Activated T-helper 1 cell treated with anti-CD3 and anti-CD28 coated beads, Interleukin-12 subunit alpha, Interleukin-12 subunit beta, Interleukin-2, Interleukin-4 antibody, amounts not matched to agents 30 ng/mL and 10 ng/mL and 1 ng/mL, durations not matched to agents 14 hours and 24 hours and 36 hours (primary cell): Measurements from ENCODE around the gene MAMLD1. TPM values are rescaled to one million over a fixed set of nuclear protein-coding genes. Genes with fewer than 3 reads are reported as not detected.
A peak's percentile ranks its signal among the peaks of the same experiment; 100 is the strongest.

Experiments
- DNase-seq: peaks from one replicate; pipeline ENCODE4 v3.0.0; 2021; ENCODE audit warnings: low spot score
- H3K27ac Mint-ChIP-seq: one replicate; pipeline ENCODE4 v1.8.0; 2021; ENCODE audit warnings: mild to moderate bottlenecking, mixed read lengths
- H3K27me3 Mint-ChIP-seq: one replicate; pipeline ENCODE4 v1.8.0; 2022; ENCODE audit warnings: mild to moderate bottlenecking, moderate library complexity, mixed read lengths; ENCODE audit not compliant: insufficient read depth
- H3K36me3 Mint-ChIP-seq: one replicate; pipeline ENCODE4 v1.8.0; 2021; ENCODE audit warnings: low read depth, mixed read lengths
- H3K4me1 Mint-ChIP-seq: one replicate; pipeline ENCODE4 v1.8.0; 2021; ENCODE audit warnings: low read depth, mixed read lengths
- H3K4me3 Mint-ChIP-seq: one replicate; pipeline ENCODE4 v1.8.0; 2021; ENCODE audit warnings: mild to moderate bottlenecking, moderate library complexity, mixed read lengths
- H3K9me3 Mint-ChIP-seq: one replicate; pipeline ENCODE4 v1.8.0; 2021; ENCODE audit warnings: mixed read lengths
- intact Hi-C: fragments of 100-400 bp; cut with micrococcal nuclease; formaldehyde crosslinking; loops from one replicate; pipeline ENCODE4 v1.15.1; 2024
- total RNA-seq: library from RNA; stranded (reverse); gene quantifications from 2 replicates; pipeline ENCODE4 v1.2.3, GENCODE V29; 2022

Gene MAMLD1, protein sequence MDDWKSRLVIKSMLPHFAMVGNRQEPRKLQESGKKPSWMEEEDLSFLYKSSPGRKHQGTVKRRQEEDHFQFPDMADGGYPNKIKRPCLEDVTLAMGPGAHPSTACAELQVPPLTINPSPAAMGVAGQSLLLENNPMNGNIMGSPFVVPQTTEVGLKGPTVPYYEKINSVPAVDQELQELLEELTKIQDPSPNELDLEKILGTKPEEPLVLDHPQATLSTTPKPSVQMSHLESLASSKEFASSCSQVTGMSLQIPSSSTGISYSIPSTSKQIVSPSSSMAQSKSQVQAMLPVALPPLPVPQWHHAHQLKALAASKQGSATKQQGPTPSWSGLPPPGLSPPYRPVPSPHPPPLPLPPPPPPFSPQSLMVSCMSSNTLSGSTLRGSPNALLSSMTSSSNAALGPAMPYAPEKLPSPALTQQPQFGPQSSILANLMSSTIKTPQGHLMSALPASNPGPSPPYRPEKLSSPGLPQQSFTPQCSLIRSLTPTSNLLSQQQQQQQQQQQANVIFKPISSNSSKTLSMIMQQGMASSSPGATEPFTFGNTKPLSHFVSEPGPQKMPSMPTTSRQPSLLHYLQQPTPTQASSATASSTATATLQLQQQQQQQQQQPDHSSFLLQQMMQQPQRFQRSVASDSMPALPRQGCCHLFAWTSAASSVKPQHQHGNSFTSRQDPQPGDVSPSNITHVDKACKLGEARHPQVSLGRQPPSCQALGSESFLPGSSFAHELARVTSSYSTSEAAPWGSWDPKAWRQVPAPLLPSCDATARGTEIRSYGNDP
- 15.0 and 19.2 TPM in 2 replicates for total RNA-seq

GRCh38 chrX:150362599-150363481 is at the start of gene MAMLD1:
Gene MAMLD1 (plus strand): TSS chrX:150363317. CDS start chrX:150445517, 82,200 bp downstream.
- no peaks in the 10 kb centered on the region for H3K9me3 Mint-ChIP-seq
- peaks cover 36% of the 10 kb centered on the region for H3K4me1 Mint-ChIP-seq
- peak within 1 kb of the TSS; percentile 93 for H3K4me3 Mint-ChIP-seq
- peak within 1 kb of the TSS; percentile 79 for H3K27ac Mint-ChIP-seq
- peaks cover 9% of the 10 kb centered on the region for H3K27me3 Mint-ChIP-seq
- DNase-seq = peak; percentile 60
- intact Hi-C loops = loop anchor here (2.0 to 10.0 kb wide), 4 partner anchors 64 to 488 kb away; no protein-coding TSS in a partner anchor
- H3K36me3 Mint-ChIP-seq = no peaks in the 10 kb centered on the region

- H3K4me1 Mint-ChIP-seq = no peaks in the 10 kb centered on the region
- DNase-seq = no peak
- no peaks in the 10 kb centered on the region for H3K9me3 Mint-ChIP-seq
- H3K36me3 Mint-ChIP-seq = no peaks in the 10 kb centered on the region
- intact Hi-C loops = no loop called here
- no peaks in the 10 kb centered on the region for H3K27me3 Mint-ChIP-seq
- no peak overlapping the region for H3K4me3 Mint-ChIP-seq
- peak overlapping the region; percentile 52 for H3K27ac Mint-ChIP-seq
Observed at GRCh38 chrX:150313514-150313913, 49.6 kb upstream of the MAMLD1 start.

GRCh38 chrX:150314186-150314585 is 48.9 kb upstream of the MAMLD1 start:
- Mint-ChIP-seq H3K27me3 (no peaks in the 10 kb centered on the region), H3K4me1 (no peaks in the 10 kb centered on the region), H3K27ac (no peak overlapping the region), H3K9me3 (no peaks in the 10 kb centered on the region), H3K4me3 (no peak overlapping the region), H3K36me3 (no peaks in the 10 kb centered on the region)
- no peak for DNase-seq
- intact Hi-C loops = no loop called here

GRCh38 chrX:150316564-150316963 is 46.6 kb upstream of the MAMLD1 start:
- Mint-ChIP-seq H3K4me3 (no peak overlapping the region), H3K27me3 (no peaks in the 10 kb centered on the region), H3K4me1 (no peaks in the 10 kb centered on the region), H3K27ac (no peak overlapping the region), H3K36me3 (no peaks in the 10 kb centered on the region), H3K9me3 (no peaks in the 10 kb centered on the region)
- intact Hi-C loops = no loop called here
- no peak for DNase-seq

GRCh38 chrX:150323020-150323419 is 40.1 kb upstream of the MAMLD1 start:
- H3K4me3 Mint-ChIP-seq = no peak overlapping the region
- H3K4me1 Mint-ChIP-seq = no peaks in the 10 kb centered on the region
- intact Hi-C loops = no loop called here
- H3K36me3 Mint-ChIP-seq = no peaks in the 10 kb centered on the region
- no peak for DNase-seq
- no peaks in the 10 kb centered on the region for H3K9me3 Mint-ChIP-seq
- H3K27me3 Mint-ChIP-seq = peaks cover 6% of the 10 kb centered on the region
- no peak overlapping the region for H3K27ac Mint-ChIP-seq

GRCh38 chrX:150324035-150324728 is 38.9 kb upstream of the MAMLD1 start:
- Mint-ChIP-seq H3K4me3 (no peak overlapping the region), H3K27ac (no peak overlapping the region), H3K36me3 (no peaks in the 10 kb centered on the region), H3K4me1 (no peaks in the 10 kb centered on the region), H3K27me3 (peaks cover 7% of the 10 kb centered on the region), H3K9me3 (no peaks in the 10 kb centered on the region)
- no peak for DNase-seq
- intact Hi-C loops = no loop called here

GRCh38 chrX:150324919-150325318 is 38.2 kb upstream of the MAMLD1 start:
- Mint-ChIP-seq H3K4me1 (no peaks in the 10 kb centered on the region), H3K36me3 (no peaks in the 10 kb centered on the region), H3K27ac (no peak overlapping the region), H3K27me3 (peaks cover 7% of the 10 kb centered on the region), H3K4me3 (no peak overlapping the region), H3K9me3 (no peaks in the 10 kb centered on the region)
- no peak for DNase-seq
- intact Hi-C loops = no loop called here

DNA sequence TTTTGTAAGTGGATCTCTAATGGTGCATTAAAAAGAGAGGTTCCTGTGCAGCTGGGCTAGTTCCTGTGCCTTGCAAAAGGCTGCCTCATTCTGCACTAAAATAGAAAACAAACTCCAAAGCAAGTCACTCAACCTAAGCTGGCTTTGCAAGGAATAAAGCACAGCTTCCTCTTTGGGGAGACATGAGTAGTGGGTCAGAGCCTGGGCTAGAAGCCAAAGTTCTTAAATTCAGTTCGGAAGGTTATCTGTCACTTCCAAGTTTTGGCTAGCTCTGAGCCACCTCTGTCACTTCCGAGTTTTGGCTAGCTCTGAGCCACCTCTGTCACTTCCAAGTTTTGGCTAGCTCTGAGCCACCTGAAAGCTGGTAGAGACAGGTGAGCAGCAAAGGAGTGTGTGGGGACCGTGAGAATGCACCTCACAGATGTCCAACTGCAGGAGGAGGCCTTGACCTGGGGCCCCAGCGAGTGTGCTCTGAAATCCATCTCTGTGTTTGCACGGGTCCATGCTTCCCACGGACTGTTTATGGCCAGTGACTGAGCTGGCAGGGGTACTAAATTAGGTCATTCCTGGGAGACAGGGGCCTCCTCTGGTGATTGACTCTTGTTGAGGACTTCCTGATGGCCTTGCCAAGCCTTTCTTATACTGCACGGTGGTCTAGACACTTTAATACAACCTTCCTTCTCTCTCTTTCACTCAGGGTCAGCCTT is 36.4 kb upstream of the MAMLD1 start:
- Mint-ChIP-seq H3K4me1 (no peaks in the 10 kb centered on the region), H3K27me3 (peaks cover 7% of the 10 kb centered on the region), H3K36me3 (no peaks in the 10 kb centered on the region), H3K9me3 (no peaks in the 10 kb centered on the region), H3K4me3 (no peak overlapping the region), H3K27ac (no peak overlapping the region)
- DNase-seq = no peak
- intact Hi-C loops = no loop called here

GRCh38 chrX:150329282-150329681 is 33.8 kb upstream of the MAMLD1 start:
- no peaks in the 10 kb centered on the region for H3K9me3 Mint-ChIP-seq
- peaks cover 7% of the 10 kb centered on the region for H3K27me3 Mint-ChIP-seq
- intact Hi-C loops = no loop called here
- H3K36me3 Mint-ChIP-seq = no peaks in the 10 kb centered on the region
- no peak overlapping the region for H3K4me3 Mint-ChIP-seq
- DNase-seq = no peak
- no peak overlapping the region for H3K27ac Mint-ChIP-seq
- peaks cover 10% of the 10 kb centered on the region for H3K4me1 Mint-ChIP-seq

DNA sequence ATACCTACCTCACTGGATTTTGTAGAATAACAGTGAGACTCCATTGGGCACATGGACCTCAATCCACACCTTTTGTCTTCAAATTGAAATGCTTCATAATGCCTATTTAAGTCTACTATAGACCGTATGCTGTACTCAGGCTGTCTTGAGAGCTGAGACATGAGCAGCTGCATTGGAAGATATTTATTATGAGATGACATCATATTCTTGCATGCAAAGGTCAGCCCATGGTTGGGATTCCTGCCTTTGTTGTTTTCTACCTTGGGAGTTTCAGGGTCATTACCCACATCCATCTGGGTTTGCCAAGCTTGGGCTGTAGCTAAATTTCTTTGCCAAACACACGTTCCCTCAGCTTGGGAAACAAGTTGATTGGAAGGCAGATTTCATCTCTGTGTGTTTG is 33.2 kb upstream of the MAMLD1 start:
- no peak for DNase-seq
- no peak overlapping the region for H3K4me3 Mint-ChIP-seq
- H3K27ac Mint-ChIP-seq = no peak overlapping the region
- H3K9me3 Mint-ChIP-seq = no peaks in the 10 kb centered on the region
- H3K27me3 Mint-ChIP-seq = peaks cover 5% of the 10 kb centered on the region
- H3K4me1 Mint-ChIP-seq = peaks cover 10% of the 10 kb centered on the region
- intact Hi-C loops = no loop called here
- H3K36me3 Mint-ChIP-seq = no peaks in the 10 kb centered on the region

DNA sequence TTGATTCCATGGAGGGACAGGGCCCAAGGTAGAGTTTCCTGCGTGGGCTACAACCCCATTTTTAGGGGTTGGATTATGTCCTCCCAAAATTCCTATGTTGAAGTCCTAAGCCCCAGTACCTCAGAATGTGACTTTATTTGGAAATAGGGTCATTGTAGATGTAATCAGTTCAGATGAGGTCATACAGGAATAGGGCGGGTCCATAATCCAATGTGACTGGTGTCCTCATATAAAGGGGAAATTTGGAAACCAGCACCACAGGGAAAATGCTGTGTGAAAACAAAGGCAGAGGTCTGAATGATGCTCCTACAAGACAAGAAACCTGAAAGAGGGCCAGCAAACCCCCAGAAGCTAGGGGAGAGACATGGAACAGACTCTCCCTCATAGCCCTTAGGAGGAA is 31.1 kb upstream of the MAMLD1 start:
- H3K9me3 Mint-ChIP-seq = no peaks in the 10 kb centered on the region

DNA sequence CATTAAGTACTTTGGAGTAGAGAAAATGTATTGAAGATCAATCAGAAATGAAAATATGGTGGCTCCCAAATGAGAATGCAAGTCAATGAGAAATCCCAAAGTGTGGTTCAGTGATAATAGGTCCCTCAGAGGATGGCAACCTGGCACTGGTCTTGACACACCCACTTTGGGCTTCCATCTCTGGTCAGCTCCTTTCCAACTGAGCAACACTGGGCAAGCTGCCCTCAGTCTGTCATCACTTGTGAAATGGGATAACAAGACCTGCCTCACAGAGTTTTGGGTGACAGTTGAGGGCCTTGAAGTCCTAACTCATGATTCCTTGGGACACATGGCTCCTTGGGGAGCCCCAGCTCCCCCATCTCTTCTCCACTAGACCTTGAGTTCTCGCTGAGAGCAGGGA is 29.0 kb upstream of the MAMLD1 start:
- H3K27me3 Mint-ChIP-seq = peaks cover 6% of the 10 kb centered on the region
- peaks cover 10% of the 10 kb centered on the region for H3K4me1 Mint-ChIP-seq
- no peak overlapping the region for H3K27ac Mint-ChIP-seq
- no peak overlapping the region for H3K4me3 Mint-ChIP-seq
- intact Hi-C loops = no loop called here
- no peaks in the 10 kb centered on the region for H3K9me3 Mint-ChIP-seq
- DNase-seq = no peak
- H3K36me3 Mint-ChIP-seq = no peaks in the 10 kb centered on the region

More for the DNA sequence above, 31.1 kb upstream of the MAMLD1 start:
- no peak for DNase-seq
- Mint-ChIP-seq H3K4me1 (peaks cover 10% of the 10 kb centered on the region), H3K27me3 (peaks cover 3% of the 10 kb centered on the region), H3K36me3 (no peaks in the 10 kb centered on the region), H3K27ac (no peak overlapping the region), H3K4me3 (no peak overlapping the region)
- intact Hi-C loops = no loop called here
